ENCODE results near the gene AGAP1.
"Not testable (repeated sequence)": the region's sequence is repeated elsewhere in the genome, so short reads cannot be mapped to it uniquely, and the experiment has no call there.

AGAP1 gene

GRCh38 chr2:236082061-236082460 is 588.2 kb downstream of the AGAP1 start:
- Mint-ChIP-seq H3K36me3 (ENCODE audit: low read depth) (no peaks in the 10 kb centered on the region), H3K27me3 (no peaks in the 10 kb centered on the region), H3K4me1 (no peaks in the 10 kb centered on the region), H3K9me3 (no peaks in the 10 kb centered on the region), H3K27ac (no peak overlapping the region), H3K4me3 (no peak overlapping the region)
- DNase-seq (no peak), ATAC-seq (no peak)

- Mint-ChIP-seq H3K27me3 (no peaks in the 10 kb centered on the region), H3K36me3 (ENCODE audit: low read depth) (no peaks in the 10 kb centered on the region)
These were observed 590.1 kb downstream of the AGAP1 start for GRCh38 chr2:236083934-236084333.

GRCh38 chr2:236085211-236085610 is 591.4 kb downstream of the AGAP1 start:
- Mint-ChIP-seq H3K36me3 (ENCODE audit: low read depth) (no peaks in the 10 kb centered on the region), H3K4me3 (no peak overlapping the region), H3K27me3 (no peaks in the 10 kb centered on the region), H3K4me1 (no peaks in the 10 kb centered on the region), H3K9me3 (no peaks in the 10 kb centered on the region), H3K27ac (no peak overlapping the region)
- DNase-seq = no peak
- ATAC-seq = no peak

More at GRCh38 chr2:236083934-236084333, 590.1 kb downstream of the AGAP1 start:
- no peak for DNase-seq
- Mint-ChIP-seq H3K27ac (no peak overlapping the region), H3K4me1 (no peaks in the 10 kb centered on the region), H3K9me3 (no peaks in the 10 kb centered on the region), H3K4me3 (no peak overlapping the region)
- no peak for ATAC-seq

GRCh38 chr2:236085647-236086046 is 591.8 kb downstream of the AGAP1 start:
- DNase-seq (no peak), ATAC-seq (no peak)
- no peak overlapping the region for H3K4me3 Mint-ChIP-seq
- H3K36me3 Mint-ChIP-seq (ENCODE audit: low read depth) = no peaks in the 10 kb centered on the region
- H3K9me3 Mint-ChIP-seq = no peaks in the 10 kb centered on the region
- H3K27me3 Mint-ChIP-seq = no peaks in the 10 kb centered on the region
- H3K27ac Mint-ChIP-seq = no peak overlapping the region
- H3K4me1 Mint-ChIP-seq = no peaks in the 10 kb centered on the region

- DNase-seq = no peak
- ATAC-seq = no peak
- Mint-ChIP-seq H3K27ac (no peak overlapping the region), H3K36me3 (ENCODE audit: low read depth) (no peaks in the 10 kb centered on the region), H3K4me1 (no peaks in the 10 kb centered on the region), H3K27me3 (no peaks in the 10 kb centered on the region), H3K9me3 (no peaks in the 10 kb centered on the region), H3K4me3 (no peak overlapping the region)
These were observed 592.6 kb downstream of the AGAP1 start for GRCh38 chr2:236086403-236086970.

GRCh38 chr2:236086971-236087465 is 593.2 kb downstream of the AGAP1 start:
- Mint-ChIP-seq H3K36me3 (ENCODE audit: low read depth) (no peaks in the 10 kb centered on the region), H3K4me3 (no peak overlapping the region), H3K27ac (no peak overlapping the region), H3K4me1 (no peaks in the 10 kb centered on the region), H3K9me3 (no peaks in the 10 kb centered on the region), H3K27me3 (no peaks in the 10 kb centered on the region)
- DNase-seq (no peak), ATAC-seq (no peak)

GRCh38 chr2:236088368-236089057 is 594.7 kb downstream of the AGAP1 start:
- DNase-seq = no peak
- H3K4me1 Mint-ChIP-seq = no peaks in the 10 kb centered on the region
- ATAC-seq = no peak
- no peaks in the 10 kb centered on the region for H3K9me3 Mint-ChIP-seq
- no peak overlapping the region for H3K4me3 Mint-ChIP-seq
- no peaks in the 10 kb centered on the region for H3K36me3 Mint-ChIP-seq (ENCODE audit: low read depth)
- no peak overlapping the region for H3K27ac Mint-ChIP-seq
- H3K27me3 Mint-ChIP-seq = no peaks in the 10 kb centered on the region

- H3K9me3 Mint-ChIP-seq = no peaks in the 10 kb centered on the region
- H3K36me3 Mint-ChIP-seq (ENCODE audit: low read depth) = no peaks in the 10 kb centered on the region
- H3K4me3 Mint-ChIP-seq = no peak overlapping the region
- no peaks in the 10 kb centered on the region for H3K27me3 Mint-ChIP-seq
- ATAC-seq (no peak), DNase-seq (no peak)
- H3K4me1 Mint-ChIP-seq = no peaks in the 10 kb centered on the region
- no peak overlapping the region for H3K27ac Mint-ChIP-seq
These were observed 595.6 kb downstream of the AGAP1 start for GRCh38 chr2:236089271-236090026.

- DNase-seq (no peak), ATAC-seq (no peak)
- H3K27me3 Mint-ChIP-seq = no peaks in the 10 kb centered on the region
- H3K4me3 Mint-ChIP-seq = no peak overlapping the region
- no peaks in the 10 kb centered on the region for H3K4me1 Mint-ChIP-seq
- no peaks in the 10 kb centered on the region for H3K9me3 Mint-ChIP-seq
- H3K27ac Mint-ChIP-seq = no peak overlapping the region
- no peaks in the 10 kb centered on the region for H3K36me3 Mint-ChIP-seq (ENCODE audit: low read depth)
These were observed 596.2 kb downstream of the AGAP1 start for GRCh38 chr2:236090027-236090382.

GRCh38 chr2:236090826-236091225 is 597.0 kb downstream of the AGAP1 start:
- not testable (repeated sequence) for H3K36me3 Mint-ChIP-seq (ENCODE audit: low read depth); H3K4me1 Mint-ChIP-seq; H3K9me3 Mint-ChIP-seq; ATAC-seq; H3K27ac Mint-ChIP-seq; H3K27me3 Mint-ChIP-seq; H3K4me3 Mint-ChIP-seq; DNase-seq

- Mint-ChIP-seq H3K4me3 (no peak overlapping the region), H3K27me3 (no peaks in the 10 kb centered on the region), H3K27ac (no peak overlapping the region), H3K4me1 (no peaks in the 10 kb centered on the region), H3K9me3 (no peaks in the 10 kb centered on the region), H3K36me3 (ENCODE audit: low read depth) (no peaks in the 10 kb centered on the region)
- ATAC-seq = no peak
- no peak for DNase-seq
These were observed 598.9 kb downstream of the AGAP1 start for GRCh38 chr2:236092714-236093113.

GRCh38 chr2:236093134-236093533 is 599.3 kb downstream of the AGAP1 start:
- no peaks in the 10 kb centered on the region for H3K27me3 Mint-ChIP-seq
- H3K4me1 Mint-ChIP-seq = no peaks in the 10 kb centered on the region
- no peaks in the 10 kb centered on the region for H3K9me3 Mint-ChIP-seq
- DNase-seq (no peak), ATAC-seq (no peak)
- no peak overlapping the region for H3K4me3 Mint-ChIP-seq
- no peak overlapping the region for H3K27ac Mint-ChIP-seq
- H3K36me3 Mint-ChIP-seq (ENCODE audit: low read depth) = no peaks in the 10 kb centered on the region

- Mint-ChIP-seq H3K9me3 (no peaks in the 10 kb centered on the region), H3K4me1 (no peaks in the 10 kb centered on the region), H3K4me3 (no peak overlapping the region), H3K27me3 (no peaks in the 10 kb centered on the region), H3K36me3 (ENCODE audit: low read depth) (no peaks in the 10 kb centered on the region), H3K27ac (no peak overlapping the region)
- no peak for DNase-seq
- no peak for ATAC-seq
These were observed 601.7 kb downstream of the AGAP1 start for GRCh38 chr2:236095504-236095903.

GRCh38 chr2:236101311-236101950 is 607.6 kb downstream of the AGAP1 start:
- H3K27ac Mint-ChIP-seq = no peak overlapping the region
- H3K4me1 Mint-ChIP-seq = no peaks in the 10 kb centered on the region
- ATAC-seq (no peak), DNase-seq (no peak)
- H3K4me3 Mint-ChIP-seq = no peak overlapping the region
- no peaks in the 10 kb centered on the region for H3K36me3 Mint-ChIP-seq (ENCODE audit: low read depth)
- no peaks in the 10 kb centered on the region for H3K27me3 Mint-ChIP-seq
- no peaks in the 10 kb centered on the region for H3K9me3 Mint-ChIP-seq

GRCh38 chr2:236102971-236103370 is 609.1 kb downstream of the AGAP1 start:
- Mint-ChIP-seq H3K9me3 (no peaks in the 10 kb centered on the region), H3K36me3 (ENCODE audit: low read depth) (no peaks in the 10 kb centered on the region), H3K4me1 (no peaks in the 10 kb centered on the region), H3K27me3 (no peaks in the 10 kb centered on the region), H3K4me3 (no peak overlapping the region), H3K27ac (no peak overlapping the region)
- ATAC-seq = no peak
- DNase-seq = no peak
